GM18861 (cell line): ENCODE results near the gene NAT8L.

Experiments
- ATAC-seq: cut with Tn5 transposase; IDR thresholded peaks from one replicate; pipeline ENCODE4 v1.9.1; 2021; ENCODE audit not compliant: unreplicated experiment

The NAT8L gene

DNA sequence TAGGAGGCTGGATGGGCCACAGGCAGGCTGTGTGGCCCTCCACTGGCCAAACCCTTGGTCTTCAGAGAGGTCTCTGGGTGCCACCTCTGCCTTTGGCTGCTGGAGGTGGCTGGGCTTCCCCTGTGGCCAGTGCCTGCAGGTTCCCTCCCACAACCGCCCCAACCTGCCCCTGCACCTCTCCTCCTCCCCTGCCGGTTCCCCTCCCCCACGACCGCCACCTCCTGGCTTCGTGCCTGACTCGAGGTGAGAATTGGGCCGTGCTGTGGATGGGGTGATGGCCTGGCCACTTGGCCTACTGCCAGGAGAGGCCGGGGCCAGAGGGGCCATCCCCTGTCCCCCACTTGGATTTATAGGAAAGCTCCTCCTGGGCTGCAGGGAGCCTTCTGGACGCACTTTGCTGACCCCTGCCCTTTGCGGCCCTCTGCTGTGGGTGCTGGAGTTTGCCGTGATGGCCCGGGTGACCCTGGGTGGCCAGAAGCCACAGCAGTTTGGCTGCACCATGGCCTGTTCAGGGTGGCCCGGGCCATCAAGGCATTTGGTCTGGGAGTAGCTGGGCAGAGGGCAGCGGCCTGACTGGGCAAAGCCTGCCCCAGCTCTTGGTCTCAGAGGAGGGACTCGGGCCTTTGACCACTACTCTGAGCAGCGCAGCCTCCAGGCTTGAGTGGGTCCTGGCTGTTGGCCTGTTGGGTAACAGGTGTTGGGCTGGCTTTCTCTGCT is 3.8 kb downstream of the NAT8L start:
- ATAC-seq: no peak

- no peak for ATAC-seq
Observed at GRCh38 chr4:2063557-2064275, 4.6 kb downstream of the NAT8L start.

- no peak for ATAC-seq
Observed at GRCh38 chr4:2064276-2064991, 5.3 kb downstream of the NAT8L start.

DNA sequence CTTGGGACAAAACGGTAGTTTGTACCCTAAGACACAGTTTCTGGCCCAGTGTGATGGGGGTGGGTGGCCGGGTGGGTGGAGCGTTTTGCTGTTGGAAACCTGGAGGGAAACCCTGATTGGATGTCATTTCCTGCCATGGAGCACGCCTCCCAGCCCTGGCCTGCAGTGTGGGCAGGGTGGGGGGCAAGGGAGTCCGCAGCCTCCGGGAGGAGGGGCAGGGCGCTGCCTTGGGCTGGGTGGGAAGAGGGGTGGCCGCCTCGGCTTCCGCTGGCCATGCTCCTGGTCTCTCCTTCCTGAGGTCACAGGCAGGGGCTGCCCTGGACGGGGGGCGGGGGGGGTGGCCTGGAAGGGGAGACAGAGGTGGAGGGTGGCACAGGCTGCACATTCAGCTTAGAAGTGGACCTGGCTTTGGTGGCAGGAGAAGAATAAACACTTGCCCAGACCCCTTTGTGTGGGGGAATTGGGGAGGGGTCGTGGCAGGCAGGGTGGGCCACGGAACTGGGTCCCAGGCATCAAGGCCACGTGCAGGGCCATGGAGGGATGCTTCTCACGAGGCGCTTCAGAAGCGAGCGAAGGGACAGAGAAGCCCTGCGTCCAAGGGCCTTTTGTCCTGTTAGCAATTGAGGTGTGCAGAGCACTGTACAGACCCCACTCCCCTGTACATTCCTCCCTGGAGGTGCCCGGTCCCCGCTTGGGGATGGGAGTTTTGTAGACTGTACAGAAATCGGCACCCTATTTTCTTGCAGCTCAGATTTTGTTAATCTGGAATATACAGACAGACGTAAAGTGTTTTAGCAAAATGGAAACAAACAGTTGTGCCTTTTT is 6.2 kb downstream of the NAT8L start:
- ATAC-seq: no peak

GRCh38 chr4:2066011-2066551 is 7.0 kb downstream of the NAT8L start:
- ATAC-seq: no peak

GRCh38 chr4:2066571-2067445 is 7.7 kb downstream of the NAT8L start:
- no peak for ATAC-seq

DNA sequence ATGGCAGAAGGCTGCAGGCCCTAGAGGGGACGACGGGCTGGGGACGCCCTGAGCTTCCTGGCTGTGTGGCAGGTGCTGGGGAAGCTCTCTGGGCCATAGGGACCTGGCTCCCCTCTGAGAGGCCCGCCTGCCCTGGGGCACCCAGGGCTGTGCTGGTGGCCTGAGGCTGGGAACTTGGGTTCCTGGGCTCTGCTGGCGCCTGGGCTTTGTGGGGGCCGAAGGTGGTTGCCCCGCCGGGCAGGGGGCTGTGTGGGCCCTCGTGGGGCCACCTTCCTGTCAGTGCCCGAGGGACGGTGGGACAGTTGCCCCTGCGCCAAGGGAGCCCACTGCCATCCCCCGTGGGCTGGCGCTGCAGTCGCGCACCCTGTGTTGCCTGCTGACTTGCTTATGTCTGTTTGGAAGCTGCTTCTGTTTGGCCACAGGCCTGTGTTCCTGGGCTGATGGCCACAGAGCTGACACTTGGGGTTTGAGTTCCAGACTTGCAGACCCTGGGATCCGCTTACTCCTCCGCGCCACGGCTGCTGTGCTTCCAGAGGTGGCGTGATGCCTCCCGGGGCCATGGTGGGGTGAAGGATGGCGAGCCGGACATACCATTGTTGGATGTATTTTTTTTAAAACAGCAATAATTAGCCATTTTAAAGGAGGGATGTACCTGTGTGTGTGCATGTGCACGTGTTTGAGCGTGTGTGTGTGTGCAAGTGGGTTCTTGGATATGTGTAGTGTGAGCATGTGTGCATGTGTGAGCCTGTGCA is 8.5 kb downstream of the NAT8L start:
- no peak for ATAC-seq

DNA sequence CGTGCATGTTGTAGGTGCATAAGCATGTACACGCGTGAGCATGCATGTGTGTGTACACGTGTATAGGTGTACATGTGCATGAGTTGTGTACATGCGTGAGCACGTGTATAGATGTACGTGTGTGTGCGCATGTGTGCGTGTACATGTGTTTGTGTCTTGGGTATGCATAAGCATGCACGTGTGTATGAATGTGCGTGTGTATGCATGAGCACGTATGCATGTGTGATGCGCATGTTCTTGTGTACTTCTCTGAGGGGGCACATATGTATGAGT is 9.0 kb downstream of the NAT8L start:
- ATAC-seq: no peak

DNA sequence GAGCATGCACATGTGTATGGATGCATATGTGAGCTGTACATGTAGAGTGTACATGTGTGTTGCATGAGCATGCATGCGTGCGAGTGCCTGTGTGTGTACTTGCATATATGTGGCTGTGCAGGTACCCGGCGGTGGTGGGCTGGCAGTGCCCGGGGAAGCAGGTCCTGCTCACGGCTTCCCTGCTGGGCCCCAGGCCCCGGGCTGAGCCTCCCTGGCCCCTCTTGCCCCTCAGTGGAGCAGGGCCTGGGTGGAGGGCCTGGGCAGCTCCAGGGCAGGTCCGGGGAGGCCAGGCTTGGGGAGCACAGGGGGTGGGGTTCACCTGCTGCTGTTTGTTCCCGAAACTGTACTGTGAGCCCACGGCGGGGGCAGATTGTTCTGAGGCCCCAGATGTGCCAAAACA is 9.4 kb downstream of the NAT8L start:
- no peak for ATAC-seq

GRCh38 chr4:2069161-2069971 is 10.2 kb downstream of the NAT8L start:
- ATAC-seq: no peak

- ATAC-seq: no peak
Observed at GRCh38 chr4:2069986-2070385, 10.9 kb downstream of the NAT8L start.

DNA sequence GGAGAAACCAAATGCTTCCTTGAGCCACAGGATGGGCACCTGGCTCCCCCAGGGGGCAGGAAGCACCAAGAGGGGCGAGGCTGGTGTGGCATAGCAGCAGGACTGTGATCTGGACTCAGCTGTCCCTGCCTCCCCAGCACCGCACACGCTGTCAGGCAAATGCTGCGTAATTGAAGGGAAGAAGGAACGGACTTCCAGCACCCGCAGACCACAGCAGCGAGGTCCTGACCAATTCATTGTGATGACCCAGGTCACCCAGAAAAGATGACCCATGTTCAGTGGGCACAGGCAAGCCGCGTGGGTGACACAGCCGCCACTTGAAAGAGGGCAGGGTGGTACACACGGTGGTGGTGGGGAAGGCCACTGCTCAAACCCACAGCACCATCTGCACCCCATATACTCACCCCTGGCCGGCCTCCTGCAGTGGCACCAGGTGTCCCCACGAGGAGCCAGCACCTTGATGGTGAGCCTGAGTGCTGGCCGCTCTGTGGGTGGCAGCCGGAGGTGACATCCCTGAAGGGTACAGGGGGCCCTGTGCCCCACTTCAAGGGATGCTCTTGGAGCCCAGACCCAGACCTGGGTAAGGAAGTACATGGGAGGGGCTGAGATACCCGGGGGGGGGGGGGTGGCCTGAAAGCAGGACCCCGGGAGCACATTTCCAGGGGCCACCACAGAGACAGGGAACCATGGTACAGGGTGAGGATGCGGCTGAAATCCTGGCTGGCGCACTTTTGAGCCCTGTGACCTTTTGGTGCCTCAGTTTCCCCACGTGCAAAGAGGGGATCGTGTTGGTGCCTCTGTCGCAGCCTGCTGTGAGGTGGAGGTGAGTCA is 11.5 kb downstream of the NAT8L start:
- no peak for ATAC-seq

DNA sequence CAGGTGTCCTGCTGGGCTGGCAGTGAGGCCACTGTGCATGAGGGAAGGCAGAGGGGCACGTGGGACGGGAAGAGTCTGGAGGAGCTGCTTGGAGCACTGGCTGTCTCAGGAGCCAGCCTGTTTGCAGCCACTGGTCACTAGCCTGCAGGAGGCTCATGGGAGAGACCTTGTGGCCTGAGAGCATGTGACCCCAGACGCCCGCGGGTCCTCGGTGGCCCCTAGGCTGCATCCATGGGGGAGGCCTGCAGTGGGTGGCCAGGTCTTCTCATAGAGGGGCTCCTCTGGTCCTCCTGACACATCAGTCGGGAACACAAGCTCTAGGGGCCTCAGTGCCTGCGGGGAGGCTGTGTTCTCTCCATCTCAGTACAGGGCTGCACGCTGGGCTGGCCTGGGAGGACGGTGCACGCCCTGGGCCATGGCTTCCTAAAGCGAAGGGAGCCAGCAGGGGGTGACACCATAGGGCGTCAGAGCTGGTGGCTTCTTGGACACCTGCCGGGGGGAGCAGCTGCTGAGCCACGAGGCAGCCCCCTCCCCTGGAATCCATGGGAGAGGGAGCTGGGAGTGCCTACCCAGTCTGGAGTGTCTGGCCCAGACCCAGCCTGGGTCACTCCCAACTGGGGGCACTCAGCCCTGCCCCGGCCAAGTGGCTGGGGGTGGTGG is 12.3 kb downstream of the NAT8L start:
- ATAC-seq: no peak

DNA sequence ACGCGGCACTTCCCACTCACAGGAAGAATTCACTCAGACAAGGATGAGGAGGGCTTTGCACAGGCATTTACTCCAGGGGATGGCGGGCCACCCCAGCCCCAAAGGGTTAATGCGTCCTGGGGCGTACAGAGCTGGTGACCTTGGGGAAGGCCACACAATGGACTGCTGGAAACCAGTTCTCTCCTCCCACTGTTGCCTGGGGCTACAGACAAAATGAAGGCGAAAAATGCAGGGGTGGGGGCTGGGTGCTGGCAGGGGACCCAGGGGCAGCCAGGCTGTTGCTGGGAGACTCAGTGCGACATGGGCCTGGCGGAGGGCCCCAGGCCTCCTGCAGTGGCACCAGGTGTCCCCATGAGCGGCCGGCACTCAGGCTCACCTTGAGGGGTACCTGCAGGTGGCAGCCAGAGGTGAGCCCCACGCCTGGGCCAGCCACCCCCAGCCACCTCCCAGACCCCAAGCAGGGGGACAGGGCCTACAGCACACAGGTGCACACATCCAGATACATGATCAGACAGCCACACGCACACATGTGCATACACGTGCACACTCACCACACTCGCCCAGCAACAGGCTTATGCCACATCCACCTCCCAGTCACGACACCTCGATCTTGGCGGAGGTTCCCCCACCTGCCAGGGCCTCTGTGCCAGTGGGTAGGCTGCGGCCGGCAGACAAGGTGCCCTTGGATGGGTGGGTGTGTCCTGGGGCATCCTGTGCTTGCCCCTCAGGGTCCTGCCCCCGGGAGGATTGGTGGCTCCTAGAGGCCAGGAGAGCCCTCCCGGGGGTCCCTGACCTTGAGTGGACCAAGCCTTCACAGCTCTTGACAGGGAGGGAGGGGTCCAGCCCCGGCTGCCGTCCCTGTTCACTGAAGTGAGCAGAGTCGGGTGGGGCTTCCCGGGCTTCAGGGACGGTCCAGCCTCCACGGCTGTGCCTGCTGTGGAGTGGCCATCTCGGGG is 13.1 kb downstream of the NAT8L start:
- no peak for ATAC-seq

DNA sequence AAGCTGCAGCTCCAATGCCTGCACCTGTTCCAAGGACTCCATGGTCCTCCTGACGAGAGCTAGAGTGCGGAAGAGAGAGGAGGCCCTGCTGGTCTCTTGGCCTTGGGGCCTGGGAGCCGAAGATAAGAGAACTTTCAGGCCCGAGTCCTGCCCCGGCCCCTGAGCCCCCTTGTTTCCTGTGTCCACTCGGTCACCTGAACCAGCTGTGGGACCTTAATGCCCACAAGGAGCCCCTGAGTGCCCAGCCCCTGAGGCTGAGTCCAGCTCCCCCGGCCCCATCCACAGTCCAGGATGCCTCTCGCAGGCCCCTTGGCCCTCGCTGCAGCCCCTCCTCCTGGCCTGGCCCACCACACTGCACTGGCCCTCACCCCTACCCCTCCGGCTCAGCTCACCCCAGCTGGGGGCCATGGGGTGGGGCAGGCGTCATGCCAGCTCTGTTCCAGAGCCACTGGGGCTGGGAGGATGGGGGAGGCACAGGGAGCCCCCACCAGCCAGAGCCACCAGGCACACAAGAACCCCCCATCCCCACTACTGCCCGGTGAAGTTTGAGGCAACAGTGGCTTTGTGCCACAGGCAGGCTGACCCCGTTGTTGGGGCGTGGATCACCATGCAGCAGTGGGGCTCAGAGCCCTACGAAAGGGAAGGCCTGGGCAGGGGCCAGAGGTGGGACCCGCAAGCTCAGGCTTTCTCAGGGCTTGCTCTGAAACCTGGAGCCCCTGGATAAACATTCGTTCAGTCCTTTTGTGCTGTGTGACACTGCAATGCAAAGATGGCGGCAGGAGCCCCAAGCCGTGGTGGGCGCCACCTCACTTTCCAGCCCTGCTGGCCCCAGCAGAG is 14.1 kb downstream of the NAT8L start:
- ATAC-seq: no peak
